AML-193 (cell line): ENCODE results near the gene SORCS2.

Experiments
- DNase-seq, 2 experiments: peaks; one replicate each; lab custom pipeline; 2025; lab: John Stamatoyannopoulos, UW

Gene SORCS2

GRCh38 chr4:7356667-7357310, 164.5 kb downstream of the SORCS2 start:
- no peak for DNase-seq

GRCh38 chr4:7357323-7357722, 165.0 kb downstream of the SORCS2 start:
- no peak for DNase-seq

- no peak for DNase-seq
Measured at GRCh38 chr4:7358100-7358735, 165.9 kb downstream of the SORCS2 start.

GRCh38 chr4:7359400-7360062, 167.2 kb downstream of the SORCS2 start:
- no peak for DNase-seq

GRCh38 chr4:7360806-7361205, 168.5 kb downstream of the SORCS2 start:
- no peak for DNase-seq

GRCh38 chr4:7361280-7361895, 169.1 kb downstream of the SORCS2 start:
- no peak for DNase-seq

GRCh38 chr4:7362341-7362740, 170.0 kb downstream of the SORCS2 start:
- no peak for DNase-seq

GRCh38 chr4:7362862-7363430, 170.6 kb downstream of the SORCS2 start:
- no peak for DNase-seq

- no peak for DNase-seq
Measured at GRCh38 chr4:7364979-7365378, 172.6 kb downstream of the SORCS2 start.

GRCh38 chr4:7365462-7366179, 173.3 kb downstream of the SORCS2 start:
- DNase-seq = no peak

- no peak for DNase-seq
Measured at GRCh38 chr4:7366180-7366945, 174.0 kb downstream of the SORCS2 start.

- DNase-seq = no peak
Measured at GRCh38 chr4:7366954-7367353, 174.6 kb downstream of the SORCS2 start.

GRCh38 chr4:7367406-7367805, 175.1 kb downstream of the SORCS2 start:
- no peak for DNase-seq

- DNase-seq = no peak
Measured at GRCh38 chr4:7367864-7368277, 175.5 kb downstream of the SORCS2 start.

- DNase-seq = no peak
Measured at GRCh38 chr4:7368296-7368695, 176.0 kb downstream of the SORCS2 start.

- no peak for DNase-seq
Measured at GRCh38 chr4:7369511-7369910, 177.2 kb downstream of the SORCS2 start.

- DNase-seq = no peak
Measured at GRCh38 chr4:7370038-7370437, 177.7 kb downstream of the SORCS2 start.

GRCh38 chr4:7371210-7371941, 179.0 kb downstream of the SORCS2 start:
- no peak for DNase-seq

- no peak for DNase-seq
Measured at GRCh38 chr4:7372673-7373072, 180.3 kb downstream of the SORCS2 start.

- DNase-seq = no peak
Measured at GRCh38 chr4:7374571-7374970, 182.2 kb downstream of the SORCS2 start.
